Activated CD4-positive, alpha-beta T cell treated with anti-CD3 and anti-CD28 coated beads, Interleukin-2, amount 10 ng/mL, durations not matched to agents 7 days and 5 days (primary cell): ENCODE results near the gene ZNF70. TPM values are rescaled to one million over a fixed set of nuclear protein-coding genes. Genes with fewer than 3 reads are reported as not detected.

Experiments used
- CTCF ChIA-PET: fragments of 350-600 bp; sonication (Branson Sonifier 250); formaldehyde crosslinking; loops from one replicate; lab custom pipeline; 2021; ENCODE audit warnings: antibody characterized with exemption; lab: Charles Lee
- POLR2A ChIA-PET: fragments of 350-600 bp; sonication (Branson Sonifier 250); formaldehyde crosslinking; loops from one replicate; lab custom pipeline; 2021; ENCODE audit warnings: antibody characterized with exemption; lab: Charles Lee
- DNase-seq: peaks from one replicate; pipeline ENCODE4 v3.0.0-alpha.2; 2020
- H3K27ac Mint-ChIP-seq: one replicate; pipeline ENCODE4 v1.8.0; 2021; ENCODE audit warnings: mild to moderate bottlenecking, moderate library complexity, mixed read lengths
- H3K27me3 Mint-ChIP-seq: one replicate; pipeline ENCODE4 v1.8.0; 2021; ENCODE audit warnings: mixed read lengths
- H3K36me3 Mint-ChIP-seq: one replicate; pipeline ENCODE4 v1.8.0; 2021; ENCODE audit warnings: low read depth, mixed read lengths
- H3K4me1 Mint-ChIP-seq: one replicate; pipeline ENCODE4 v1.8.0; 2021; ENCODE audit warnings: mixed read lengths
- H3K4me3 Mint-ChIP-seq: one replicate; pipeline ENCODE4 v1.8.0; 2021; ENCODE audit warnings: mild to moderate bottlenecking, moderate library complexity, mixed read lengths
- H3K9me3 Mint-ChIP-seq: one replicate; pipeline ENCODE4 v1.8.0; 2021; ENCODE audit warnings: mixed read lengths
- total RNA-seq, 2 experiments: library from RNA; stranded (reverse); gene quantifications; one replicate each; pipeline ENCODE4 v1.2.3, GENCODE V29; 2021

ZNF70 gene
- total RNA-seq, 2 experiments from 2014 or later = 1.9 to 2.0 TPM

GRCh38 chr22:23784215-23784732 is 33.4 kb upstream of the ZNF70 start:
- Mint-ChIP-seq H3K36me3 (peaks cover 2% of the 10 kb centered on the region), H3K9me3 (no peaks in the 10 kb centered on the region), H3K4me3 (no peak overlapping the region), H3K4me1 (peaks cover 34% of the 10 kb centered on the region), H3K27me3 (no peaks in the 10 kb centered on the region), H3K27ac (peak overlapping the region; percentile 60)
- no peak for DNase-seq
- ChIA-PET POLR2A (interaction anchor here (0.6 kb wide), 2 partner anchors 29 to 560 kb away, joined by 3 to 8 read pairs; no protein-coding TSS in a partner anchor), CTCF (interaction anchor here (1.0 kb wide), 1 partner anchor 66 kb away, joined by 3 read pairs; no protein-coding TSS in a partner anchor)

GRCh38 chr22:23783265-23784150 is 32.6 kb upstream of the ZNF70 start:
- no peak for DNase-seq
- ChIA-PET POLR2A (interaction anchor here (0.6 kb wide), 2 partner anchors 30 to 560 kb away, joined by 3 to 8 read pairs; no protein-coding TSS in a partner anchor), CTCF (interaction anchor here (1.0 kb wide), 1 partner anchor 66 kb away, joined by 3 read pairs; no protein-coding TSS in a partner anchor)
- Mint-ChIP-seq H3K27me3 (no peaks in the 10 kb centered on the region), H3K4me1 (peaks cover 28% of the 10 kb centered on the region), H3K27ac (peak overlapping the region; percentile 13), H3K4me3 (no peak overlapping the region), H3K36me3 (peaks cover 2% of the 10 kb centered on the region), H3K9me3 (no peaks in the 10 kb centered on the region)

- Mint-ChIP-seq H3K9me3 (no peaks in the 10 kb centered on the region), H3K27ac (no peak overlapping the region), H3K4me1 (peaks cover 20% of the 10 kb centered on the region), H3K36me3 (no peaks in the 10 kb centered on the region), H3K4me3 (no peak overlapping the region), H3K27me3 (no peaks in the 10 kb centered on the region)
- DNase-seq = no peak
- ChIA-PET CTCF (no interaction called here), POLR2A (no interaction called here)
These were observed 31.8 kb upstream of the ZNF70 start for GRCh38 chr22:23782703-23783102.

GRCh38 chr22:23782252-23782651 is 31.3 kb upstream of the ZNF70 start:
- H3K4me3 Mint-ChIP-seq = no peak overlapping the region
- no peak for DNase-seq
- no peaks in the 10 kb centered on the region for H3K9me3 Mint-ChIP-seq
- POLR2A ChIA-PET = no interaction called here
- H3K27ac Mint-ChIP-seq = no peak overlapping the region
- H3K27me3 Mint-ChIP-seq = no peaks in the 10 kb centered on the region
- no peaks in the 10 kb centered on the region for H3K36me3 Mint-ChIP-seq
- peaks cover 18% of the 10 kb centered on the region for H3K4me1 Mint-ChIP-seq
- CTCF ChIA-PET = no interaction called here

DNA sequence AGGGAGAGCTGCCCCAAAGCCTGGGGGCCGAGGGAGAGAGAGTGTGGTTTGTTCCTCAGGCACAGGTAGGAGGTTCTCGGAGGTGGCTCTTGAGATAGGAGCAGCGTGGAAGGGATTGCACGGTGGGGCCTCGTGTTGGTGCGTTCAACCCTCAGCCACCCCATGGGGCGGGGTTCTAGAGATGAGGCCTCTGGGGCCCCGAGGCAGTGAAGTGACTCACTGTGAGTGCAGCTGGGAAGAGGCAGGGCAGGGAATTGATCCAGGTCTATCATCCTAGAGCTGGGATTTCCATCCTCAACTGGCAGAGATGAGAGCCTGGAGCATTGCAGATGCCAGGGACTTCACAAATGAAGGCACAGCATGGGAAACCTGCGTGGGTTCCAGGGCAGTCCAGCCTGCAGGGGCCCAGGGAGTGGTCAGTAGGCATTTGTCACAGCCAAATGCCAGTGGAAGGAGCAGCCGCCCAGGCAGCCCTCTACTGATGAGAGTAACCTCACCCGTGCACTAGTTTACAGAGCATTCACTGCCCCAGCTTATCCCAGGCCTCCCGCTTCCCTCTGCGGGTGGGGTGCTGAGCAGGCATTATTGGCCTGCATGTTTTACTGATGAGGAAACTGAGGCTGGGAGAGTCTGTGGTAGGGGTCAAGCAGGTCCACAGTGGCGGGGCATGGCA is 30.7 kb upstream of the ZNF70 start:
- no peak for DNase-seq
- Mint-ChIP-seq H3K36me3 (no peaks in the 10 kb centered on the region), H3K9me3 (no peaks in the 10 kb centered on the region), H3K4me3 (no peak overlapping the region), H3K4me1 (peaks cover 17% of the 10 kb centered on the region), H3K27ac (no peak overlapping the region), H3K27me3 (no peaks in the 10 kb centered on the region)
- POLR2A ChIA-PET = no interaction called here
- CTCF ChIA-PET = no interaction called here

- CTCF ChIA-PET = no interaction called here
- H3K27me3 Mint-ChIP-seq = no peaks in the 10 kb centered on the region
- DNase-seq = no peak
- H3K9me3 Mint-ChIP-seq = no peaks in the 10 kb centered on the region
- peaks cover 11% of the 10 kb centered on the region for H3K4me1 Mint-ChIP-seq
- no peak overlapping the region for H3K4me3 Mint-ChIP-seq
- H3K27ac Mint-ChIP-seq = no peak overlapping the region
- POLR2A ChIA-PET = no interaction called here
- no peaks in the 10 kb centered on the region for H3K36me3 Mint-ChIP-seq
These were observed 30.2 kb upstream of the ZNF70 start for GRCh38 chr22:23781065-23781464.

- H3K27me3 Mint-ChIP-seq = peaks cover 2% of the 10 kb centered on the region
- no peaks in the 10 kb centered on the region for H3K9me3 Mint-ChIP-seq
- no peak overlapping the region for H3K4me3 Mint-ChIP-seq
- ChIA-PET POLR2A (no interaction called here), CTCF (interaction anchor here (1.0 kb wide), 1 partner anchor 9 kb away, joined by 3 read pairs; no protein-coding TSS in a partner anchor)
- H3K27ac Mint-ChIP-seq = no peak overlapping the region
- H3K4me1 Mint-ChIP-seq = peaks cover 7% of the 10 kb centered on the region
- DNase-seq = no peak
- no peaks in the 10 kb centered on the region for H3K36me3 Mint-ChIP-seq
These were observed 29.3 kb upstream of the ZNF70 start for GRCh38 chr22:23780146-23780748.

DNA sequence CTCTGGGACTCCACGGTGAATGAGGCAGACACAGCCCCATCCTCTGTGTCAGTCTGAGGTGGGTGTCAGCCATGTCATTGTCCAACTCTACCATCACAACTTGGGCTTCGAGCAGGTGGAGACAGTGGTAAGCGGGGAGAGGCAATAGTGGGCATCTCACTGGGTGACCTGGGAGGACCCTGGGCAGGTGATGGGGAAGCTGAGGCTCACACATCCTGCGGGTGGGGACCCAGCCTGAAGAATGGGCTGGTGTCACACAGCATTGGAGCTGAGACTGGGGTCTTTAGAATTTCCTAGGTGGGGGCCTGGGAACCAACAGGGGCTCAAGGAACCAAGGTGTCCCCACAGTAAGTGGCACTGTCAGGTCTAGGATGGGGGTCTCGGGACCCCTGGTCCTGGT is 28.8 kb upstream of the ZNF70 start:
- H3K27ac Mint-ChIP-seq = no peak overlapping the region
- no peaks in the 10 kb centered on the region for H3K9me3 Mint-ChIP-seq
- peaks cover 2% of the 10 kb centered on the region for H3K27me3 Mint-ChIP-seq
- H3K4me3 Mint-ChIP-seq = no peak overlapping the region
- DNase-seq = no peak
- H3K4me1 Mint-ChIP-seq = peaks cover 7% of the 10 kb centered on the region
- POLR2A ChIA-PET = no interaction called here
- CTCF ChIA-PET = interaction anchor here (1.0 kb wide), 1 partner anchor 9 kb away, joined by 3 read pairs; no protein-coding TSS in a partner anchor
- H3K36me3 Mint-ChIP-seq = no peaks in the 10 kb centered on the region

GRCh38 chr22:23779083-23779482 is 28.2 kb upstream of the ZNF70 start:
- DNase-seq = no peak
- Mint-ChIP-seq H3K36me3 (no peaks in the 10 kb centered on the region), H3K4me3 (no peak overlapping the region), H3K27me3 (peaks cover 8% of the 10 kb centered on the region), H3K4me1 (peaks cover under 1% of the 10 kb centered on the region), H3K27ac (no peak overlapping the region), H3K9me3 (no peaks in the 10 kb centered on the region)
- ChIA-PET POLR2A (no interaction called here), CTCF (interaction anchor here (1.2 kb wide), 1 partner anchor 20 kb away, joined by 4 read pairs; no protein-coding TSS in a partner anchor)

DNA sequence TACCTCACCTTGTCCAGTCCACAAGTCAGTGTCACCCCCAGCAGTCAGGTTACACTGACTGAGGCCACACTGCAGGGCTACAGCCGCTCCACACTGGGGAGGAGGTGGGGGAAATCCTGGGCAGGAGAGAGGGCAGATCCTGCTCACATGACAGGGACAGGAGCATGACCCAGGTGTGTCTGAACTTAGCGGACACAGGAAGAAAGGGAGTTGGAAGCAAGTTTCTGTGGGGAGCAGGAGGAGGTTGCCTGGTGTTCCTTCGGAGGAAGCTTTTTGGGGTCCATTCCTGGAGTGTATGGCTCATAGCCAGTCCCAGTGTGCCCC is 27.6 kb upstream of the ZNF70 start:
- Mint-ChIP-seq H3K36me3 (no peaks in the 10 kb centered on the region), H3K4me3 (no peak overlapping the region), H3K27me3 (peaks cover 9% of the 10 kb centered on the region), H3K27ac (no peak overlapping the region), H3K4me1 (no peaks in the 10 kb centered on the region), H3K9me3 (no peaks in the 10 kb centered on the region)
- CTCF ChIA-PET = interaction anchor here (0.6 to 1.2 kb wide), 3 partner anchors 10 to 173 kb away, joined by 3 to 5 read pairs (median 4); no protein-coding TSS in a partner anchor
- DNase-seq = no peak
- POLR2A ChIA-PET = no interaction called here

- ChIA-PET POLR2A (no interaction called here), CTCF (interaction anchor here (0.6 to 1.2 kb wide), 3 partner anchors 9 to 172 kb away, joined by 3 to 5 read pairs (median 4); no protein-coding TSS in a partner anchor)
- Mint-ChIP-seq H3K9me3 (no peaks in the 10 kb centered on the region), H3K4me1 (peaks cover 3% of the 10 kb centered on the region), H3K36me3 (no peaks in the 10 kb centered on the region), H3K27me3 (peaks cover 15% of the 10 kb centered on the region), H3K4me3 (no peak overlapping the region), H3K27ac (no peak overlapping the region)
- no peak for DNase-seq
These were observed 27.1 kb upstream of the ZNF70 start for GRCh38 chr22:23777776-23778576.
